NCI-H1092 (cell line): Measurements from ENCODE around the gene ZDHHC5.
A peak's percentile ranks its signal among the peaks of the same experiment; 100 is the strongest.

ENCODE experiments used
- DNase-seq: peaks from one replicate; lab custom pipeline; 2025; lab: John Stamatoyannopoulos, UW

ZDHHC5 gene

GRCh38 chr11:57667736-57668433 lies at the start of gene ZDHHC5:
ZDHHC5 (plus strand) TSS chr11:57668114; CDS start chr11:57673091, 4,977 bp downstream.
- DNase-seq = peak; percentile 99

DNA sequence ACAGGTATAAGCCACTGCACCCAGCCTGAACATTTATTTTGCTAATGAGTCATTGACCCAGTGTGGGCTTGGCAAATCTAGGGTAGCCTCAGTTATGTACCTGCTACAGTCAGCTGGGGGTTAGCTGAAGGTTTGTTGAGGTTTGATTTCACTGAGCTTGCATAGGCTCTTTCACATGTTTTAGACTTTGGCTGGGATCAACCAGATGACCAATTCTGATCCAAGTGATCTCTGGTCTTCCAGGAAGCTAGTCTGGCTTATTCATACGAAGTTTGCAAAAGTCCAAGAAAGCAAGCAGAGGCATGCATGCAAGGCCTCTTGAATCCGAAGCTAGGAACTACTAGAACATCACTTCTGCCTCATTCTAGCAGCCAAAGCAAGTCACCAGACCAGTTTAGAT lies 49.5 kb upstream of the ZDHHC5 start:
- no peak for DNase-seq

DNA sequence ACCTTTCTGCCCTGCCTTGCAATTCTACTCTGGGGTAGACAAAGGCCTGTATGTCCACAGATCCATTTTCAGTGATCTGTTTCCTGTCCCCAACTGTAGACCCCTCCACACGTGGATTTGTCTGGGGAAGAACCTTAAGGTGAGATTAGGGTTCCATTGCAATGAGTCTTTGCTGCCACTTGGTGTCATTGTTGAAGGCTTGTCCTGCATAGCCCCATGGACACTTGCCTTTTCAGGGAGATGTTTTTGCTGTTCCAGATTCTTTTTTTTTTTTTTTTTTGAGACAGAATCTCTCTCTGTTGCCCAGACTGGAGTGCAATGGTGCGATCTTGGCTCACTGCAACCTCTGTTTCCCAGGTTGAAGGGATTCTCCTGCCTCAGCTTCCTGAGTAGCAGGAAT lies 48.6 kb upstream of the ZDHHC5 start:
- no peak for DNase-seq

GRCh38 chr11:57620467-57620866 lies 47.4 kb upstream of the ZDHHC5 start:
- DNase-seq = no peak

GRCh38 chr11:57622263-57622662 lies 45.7 kb upstream of the ZDHHC5 start:
- no peak for DNase-seq

GRCh38 chr11:57624864-57625263 lies 43.0 kb upstream of the ZDHHC5 start:
- DNase-seq = no peak

DNA sequence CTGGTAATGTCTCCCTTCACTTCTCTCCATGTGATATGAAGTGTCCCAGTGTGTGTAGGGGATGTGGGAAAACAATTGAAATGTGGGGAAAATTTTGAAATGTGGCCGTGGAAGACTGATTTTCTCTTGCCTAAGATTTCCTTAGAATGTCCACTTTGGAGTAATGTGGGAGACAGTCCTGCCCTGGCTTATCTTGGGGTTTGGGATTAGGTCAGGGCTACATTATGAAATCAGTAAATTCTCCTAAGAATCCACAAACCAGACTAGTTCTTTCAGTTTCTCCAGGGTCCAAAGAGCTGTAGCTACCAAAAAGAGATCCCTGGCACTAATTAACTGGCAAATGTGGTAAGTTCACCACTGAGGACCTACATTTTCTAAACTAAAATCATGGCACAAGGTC lies 41.0 kb upstream of the ZDHHC5 start:
- DNase-seq = no peak

DNA sequence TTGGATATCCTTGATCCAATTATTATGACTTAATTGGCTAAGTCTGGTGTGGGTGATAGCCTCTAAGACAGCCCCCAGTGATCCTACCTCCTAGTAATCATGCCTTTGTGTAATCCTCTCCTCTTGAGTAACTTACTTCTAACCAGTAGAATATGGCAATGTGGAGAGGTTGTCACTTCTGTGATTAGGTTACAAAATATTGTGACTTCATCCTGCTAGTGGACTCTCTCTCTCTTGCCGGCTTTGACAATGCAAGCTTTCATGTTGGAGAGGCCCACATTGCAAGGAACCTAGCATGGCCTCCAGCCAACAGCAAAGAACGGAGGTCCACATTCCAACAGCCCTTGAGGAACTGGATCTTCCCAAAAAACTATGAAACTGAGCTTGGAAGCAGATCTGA lies 37.7 kb upstream of the ZDHHC5 start:
- no peak for DNase-seq

DNA sequence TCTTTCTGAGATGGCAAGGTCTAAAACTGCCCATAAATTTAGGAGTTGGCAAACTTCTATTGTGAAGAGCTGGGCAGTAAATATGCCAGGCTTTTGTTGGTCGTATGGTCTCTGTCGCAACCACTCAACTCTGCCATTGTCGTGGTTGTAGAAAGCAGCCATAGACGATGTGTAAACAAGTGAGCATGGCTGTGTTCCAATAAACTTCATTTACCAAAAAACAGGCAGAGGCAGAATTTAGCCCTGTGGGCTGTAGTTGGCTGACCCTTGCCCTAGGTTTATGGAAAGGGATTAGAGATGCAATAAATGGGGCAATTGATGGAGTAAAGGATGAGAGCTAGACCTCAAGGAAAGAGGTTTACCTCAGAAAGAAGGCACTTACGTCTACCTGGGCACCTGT lies 35.8 kb upstream of the ZDHHC5 start:
- no peak for DNase-seq

- no peak for DNase-seq
Measured at GRCh38 chr11:57633394-57634070, 34.4 kb upstream of the ZDHHC5 start.

DNA sequence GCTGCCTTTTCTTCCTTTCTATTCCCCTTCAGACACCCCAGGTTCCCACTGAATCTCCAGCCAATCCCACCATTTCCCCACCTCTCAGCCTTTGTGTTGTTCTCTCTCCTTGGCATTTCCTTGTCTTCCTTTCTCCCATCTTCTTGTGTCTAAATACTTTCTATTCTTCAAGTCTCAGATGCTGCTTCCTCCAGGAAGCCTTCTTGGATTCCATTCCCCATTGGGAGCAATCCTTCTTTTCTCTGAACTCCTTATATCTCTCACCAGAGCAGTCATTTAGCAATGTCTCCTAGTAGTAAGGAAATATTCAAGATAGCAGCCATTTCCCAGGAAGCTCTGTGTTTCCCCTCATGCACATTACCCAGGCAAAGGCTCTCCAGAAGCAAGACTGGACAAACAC lies 33.6 kb upstream of the ZDHHC5 start:
- no peak for DNase-seq

DNA sequence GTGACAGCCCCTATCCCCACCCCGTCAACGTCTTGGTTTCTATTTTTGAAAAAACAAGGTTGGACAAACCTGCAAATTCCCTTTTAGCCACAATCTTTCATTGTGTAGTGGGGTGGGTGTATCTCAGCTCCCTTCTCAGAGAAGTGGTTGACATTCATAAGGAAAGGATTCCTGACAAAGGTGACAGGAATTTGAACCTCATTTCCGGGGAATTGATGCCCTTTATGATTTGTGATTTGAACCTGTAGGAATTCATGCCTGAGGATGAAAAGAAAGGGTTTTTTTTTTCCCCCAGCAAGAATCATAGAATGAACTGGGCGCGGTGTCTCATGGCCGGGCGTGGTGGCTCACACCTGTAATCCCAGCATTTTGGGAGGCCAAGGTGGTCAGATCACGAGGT lies 32.7 kb upstream of the ZDHHC5 start:
- no peak for DNase-seq

- no peak for DNase-seq
Measured at GRCh38 chr11:57637626-57638004, 30.3 kb upstream of the ZDHHC5 start.

DNA sequence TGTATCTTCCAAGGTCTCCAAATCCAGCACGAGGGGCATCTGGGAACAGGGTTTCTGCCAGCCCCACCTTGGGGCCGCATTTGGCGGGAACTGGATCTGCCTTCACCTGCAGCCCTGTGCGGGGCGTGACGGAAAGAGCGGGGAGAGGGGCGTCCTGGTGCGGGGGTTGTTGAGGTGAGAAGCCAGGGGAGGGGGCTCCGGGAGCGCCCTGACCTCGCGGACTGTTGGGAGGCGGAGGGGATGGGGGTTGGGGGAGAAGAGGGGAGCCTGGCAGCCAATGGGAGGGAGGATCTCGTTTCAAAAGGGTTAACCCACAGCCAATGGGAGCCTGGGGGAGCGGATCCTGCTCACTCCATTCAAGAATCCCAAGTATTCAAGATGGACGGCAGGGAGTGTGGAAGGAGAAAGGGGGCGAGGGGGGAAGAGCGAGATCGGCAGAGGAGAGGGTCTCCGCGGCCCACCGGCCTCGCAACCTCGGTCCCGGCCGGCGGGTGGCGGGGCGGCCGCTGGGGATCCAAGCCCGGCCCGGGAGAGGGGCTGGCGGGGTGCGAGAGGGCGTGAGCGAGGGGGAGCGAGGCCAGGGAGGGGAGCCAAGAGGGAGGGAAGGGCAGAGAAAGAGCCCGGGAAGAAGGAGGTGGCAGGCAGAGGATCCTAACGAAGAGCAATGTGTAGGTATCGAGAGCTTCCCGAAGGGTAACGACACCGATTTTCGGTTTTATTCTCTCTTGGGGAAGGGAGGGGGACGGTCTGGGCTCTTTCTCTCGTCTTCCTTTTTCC lies 29.7 kb upstream of the ZDHHC5 start:
- DNase-seq = peak; percentile 38

GRCh38 chr11:57638811-57639320 lies 29.0 kb upstream of the ZDHHC5 start:
- no peak for DNase-seq

- no peak for DNase-seq
Measured at GRCh38 chr11:57639321-57640067, 28.4 kb upstream of the ZDHHC5 start.

- no peak for DNase-seq
Measured at GRCh38 chr11:57640068-57640800, 27.7 kb upstream of the ZDHHC5 start.

DNA sequence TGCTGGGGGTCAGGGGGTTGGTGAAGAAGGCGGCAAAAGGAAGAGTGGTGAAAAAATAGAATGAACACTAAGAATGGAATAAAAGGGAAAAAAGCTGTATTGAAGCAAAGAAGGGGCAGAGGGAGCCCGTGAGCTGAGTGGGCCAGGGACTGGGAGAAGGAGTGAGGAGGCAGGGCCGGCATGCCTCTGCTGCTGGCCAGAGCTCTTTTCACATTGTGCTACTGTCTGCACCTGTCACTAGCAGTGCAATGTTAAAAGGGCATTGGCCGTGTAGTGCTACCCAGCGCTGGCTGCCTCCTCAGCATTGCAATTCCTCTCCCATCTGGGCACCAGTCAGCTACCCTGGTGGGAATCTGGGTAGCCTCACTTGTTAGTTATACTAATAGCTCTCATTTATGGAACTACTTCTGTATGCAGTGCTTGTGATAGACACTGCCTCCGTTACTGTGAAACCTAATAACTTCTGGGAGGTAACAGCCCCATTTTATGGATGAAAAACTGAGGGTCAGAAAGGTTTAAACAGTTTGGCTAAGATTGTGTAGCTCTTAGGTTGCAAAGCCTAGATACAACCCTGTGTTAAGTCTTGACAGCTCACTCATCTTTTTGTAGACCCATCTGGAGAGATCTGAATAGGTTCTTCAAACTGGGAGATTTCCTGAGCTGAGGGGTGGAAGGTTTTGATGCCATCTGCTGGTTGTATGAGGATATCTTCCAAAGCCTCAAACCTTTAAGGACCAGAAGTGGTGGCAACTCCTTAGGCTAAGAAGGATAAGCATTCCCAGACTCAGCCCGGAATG lies 26.7 kb upstream of the ZDHHC5 start:
- no peak for DNase-seq

- no peak for DNase-seq
Measured at GRCh38 chr11:57643802-57644201, 24.1 kb upstream of the ZDHHC5 start.
